Fibroblast of mammary gland (primary cell): Measurements from ENCODE around the gene DHCR24.

ENCODE experiments used
- DNase-seq: peaks from one replicate; pipeline ENCODE4 v3.0.0-alpha.2; 2010; ENCODE audit warnings: low read depth
- H3K4me3 ChIP-seq: 2 replicates; pipeline ENCODE4 v1.5.1; 2011; ENCODE audit warnings: low read depth, mild to moderate bottlenecking, low read length, moderate library complexity; ENCODE audit not compliant: control insufficient read depth
- TF ChIP-seq, protein P1 (sequence below): conservative IDR thresholded peaks from 2 replicates; pipeline ENCODE4 v1.5.1; 2011; ENCODE audit warnings: low read depth, low read length, inconsistent platforms; ENCODE audit not compliant: control insufficient read depth, insufficient read depth

Gene DHCR24

DNA sequence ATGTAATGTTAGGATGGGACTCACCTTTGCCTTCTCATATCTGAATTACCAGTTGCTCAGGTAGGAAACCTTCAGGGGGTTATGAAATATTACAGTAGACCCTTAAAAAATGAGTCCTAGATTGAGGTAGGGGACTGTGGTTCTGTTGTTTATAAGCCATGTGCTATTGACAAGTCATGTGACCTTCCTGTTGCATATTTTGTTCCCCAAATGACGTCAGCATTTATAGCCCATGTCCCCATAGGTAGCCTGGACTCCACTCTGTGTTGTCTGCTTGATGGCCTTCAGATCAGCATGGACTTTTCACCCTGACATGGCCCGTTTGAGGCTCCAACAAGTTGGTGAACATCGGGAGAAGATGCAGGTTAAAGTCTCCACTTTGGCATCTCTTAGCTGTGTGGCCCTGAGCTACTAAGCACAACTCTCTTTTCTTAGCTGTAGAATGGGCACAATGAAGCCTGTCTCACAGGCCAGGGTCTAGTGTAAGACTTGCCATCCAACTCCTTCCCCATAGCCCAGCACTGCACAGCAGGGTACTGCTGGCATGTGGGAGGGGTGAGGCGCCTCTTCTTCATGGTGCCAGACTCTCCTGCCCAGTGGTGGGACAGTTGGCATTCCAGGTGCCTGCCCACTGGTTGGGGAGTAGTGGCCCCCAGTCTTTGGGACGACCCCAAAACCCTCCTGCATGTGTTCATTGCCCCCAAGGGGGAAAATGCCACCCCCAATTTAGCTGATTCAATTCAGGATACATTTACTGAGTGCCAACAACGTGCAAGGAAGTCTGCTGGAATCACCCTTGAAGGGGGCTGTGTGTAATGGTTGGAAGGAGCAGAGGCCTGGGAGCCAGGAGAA is 49.8 kb downstream of the DHCR24 start:
- no peak for DNase-seq
- TF ChIP-seq, protein P1, sequence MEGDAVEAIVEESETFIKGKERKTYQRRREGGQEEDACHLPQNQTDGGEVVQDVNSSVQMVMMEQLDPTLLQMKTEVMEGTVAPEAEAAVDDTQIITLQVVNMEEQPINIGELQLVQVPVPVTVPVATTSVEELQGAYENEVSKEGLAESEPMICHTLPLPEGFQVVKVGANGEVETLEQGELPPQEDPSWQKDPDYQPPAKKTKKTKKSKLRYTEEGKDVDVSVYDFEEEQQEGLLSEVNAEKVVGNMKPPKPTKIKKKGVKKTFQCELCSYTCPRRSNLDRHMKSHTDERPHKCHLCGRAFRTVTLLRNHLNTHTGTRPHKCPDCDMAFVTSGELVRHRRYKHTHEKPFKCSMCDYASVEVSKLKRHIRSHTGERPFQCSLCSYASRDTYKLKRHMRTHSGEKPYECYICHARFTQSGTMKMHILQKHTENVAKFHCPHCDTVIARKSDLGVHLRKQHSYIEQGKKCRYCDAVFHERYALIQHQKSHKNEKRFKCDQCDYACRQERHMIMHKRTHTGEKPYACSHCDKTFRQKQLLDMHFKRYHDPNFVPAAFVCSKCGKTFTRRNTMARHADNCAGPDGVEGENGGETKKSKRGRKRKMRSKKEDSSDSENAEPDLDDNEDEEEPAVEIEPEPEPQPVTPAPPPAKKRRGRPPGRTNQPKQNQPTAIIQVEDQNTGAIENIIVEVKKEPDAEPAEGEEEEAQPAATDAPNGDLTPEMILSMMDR, result no peak
- no peak overlapping the region for H3K4me3 ChIP-seq

- no peak for DNase-seq
- TF ChIP-seq, protein P1, result no peak
- H3K4me3 ChIP-seq, result no peak overlapping the region
These were observed 50.4 kb downstream of the DHCR24 start for GRCh38 chr1:54836594-54836993.

- TF ChIP-seq, protein P1, result no peak
- no peak overlapping the region for H3K4me3 ChIP-seq
- DNase-seq, result no peak
These were observed 51.0 kb downstream of the DHCR24 start for GRCh38 chr1:54835970-54836369.

DNA sequence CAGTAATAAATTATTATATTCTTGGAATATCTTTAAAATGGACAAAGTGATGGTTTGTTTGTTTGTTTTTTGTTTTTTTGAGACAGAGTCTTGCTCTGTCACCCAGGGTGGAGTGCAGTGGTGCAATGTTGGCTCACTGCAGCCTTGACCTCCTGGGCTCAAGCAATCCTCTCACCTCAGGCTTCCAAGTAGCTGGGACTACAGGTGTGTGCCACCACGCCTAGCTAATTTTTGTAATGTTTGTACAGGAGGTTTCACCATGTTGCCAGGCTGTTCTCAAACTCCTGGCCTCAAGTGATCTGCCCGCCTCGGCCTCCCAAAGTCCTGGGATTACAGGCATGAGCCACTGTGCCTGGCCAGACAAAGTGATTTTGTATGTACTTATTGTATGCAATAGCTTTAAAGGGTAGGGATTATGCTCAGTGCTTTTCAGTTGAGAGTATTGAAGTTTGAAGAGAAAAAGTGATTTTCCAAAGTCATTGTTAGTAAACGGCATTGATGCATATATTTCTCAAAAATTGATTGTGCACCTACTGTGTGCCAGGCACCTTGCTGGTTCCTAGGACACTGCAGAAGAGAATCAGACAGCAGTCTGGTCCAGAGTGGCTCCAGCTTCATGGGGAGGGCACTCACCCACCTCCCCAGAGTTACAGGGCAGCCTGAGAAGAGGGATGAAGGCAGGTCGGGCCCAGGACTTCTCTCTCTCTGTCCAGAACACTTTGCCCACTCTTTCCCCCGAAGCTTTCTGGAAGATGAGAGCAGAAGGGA is 51.7 kb downstream of the DHCR24 start:
- TF ChIP-seq, protein P1, result no peak
- no peak overlapping the region for H3K4me3 ChIP-seq
- DNase-seq, result no peak

- no peak for DNase-seq
- no peak overlapping the region for H3K4me3 ChIP-seq
- TF ChIP-seq, protein P1, result no peak
These were observed 52.9 kb downstream of the DHCR24 start for GRCh38 chr1:54834007-54834541.

DNA sequence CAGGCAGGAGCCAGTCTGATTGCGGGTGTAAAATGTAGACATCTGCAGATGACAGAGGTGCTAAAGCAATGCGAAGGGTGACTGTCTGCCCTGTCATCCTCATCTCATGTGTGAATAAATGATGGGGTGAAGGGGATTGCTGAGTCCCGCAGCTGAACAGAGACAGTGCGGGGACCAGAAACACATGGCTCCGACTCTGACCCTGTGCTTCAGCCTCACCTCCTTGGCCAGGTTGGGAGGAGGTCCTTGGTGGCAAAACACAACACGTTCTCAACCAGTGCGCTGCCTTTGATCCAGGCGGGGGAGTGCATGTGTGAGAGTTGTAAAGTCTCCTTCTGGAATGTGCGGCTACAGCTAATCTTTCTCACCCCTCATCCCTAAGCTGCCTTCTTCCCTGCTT is 53.9 kb downstream of the DHCR24 start:
- no peak for DNase-seq
- no peak overlapping the region for H3K4me3 ChIP-seq
- TF ChIP-seq, protein P1, result no peak
